HEK293T (cell line): ENCODE data around the gene PRKAR1B.

Experiments
- ARNT ChIP-seq: fragments of 450-650 bp; IDR thresholded peaks from 2 replicates; pipeline ENCODE4 v1.6.1; 2017; ENCODE audit warnings: mild to moderate bottlenecking
- ELF4 ChIP-seq: fragments of 450-650 bp; IDR thresholded peaks from 2 replicates; pipeline ENCODE4 v1.6.1; 2017; ENCODE audit warnings: antibody characterized with exemption
- FOXA1 ChIP-seq: fragments of 450-650 bp; IDR thresholded peaks from 2 replicates; pipeline ENCODE4 v1.6.1; 2016; ENCODE audit warnings: mild to moderate bottlenecking
- FOXK2 ChIP-seq: fragments of 450-650 bp; IDR thresholded peaks from 2 replicates; pipeline ENCODE4 v1.6.1; 2016; ENCODE audit warnings: mild to moderate bottlenecking
- L3MBTL2 ChIP-seq: fragments of 450-650 bp; conservative IDR thresholded peaks from 2 replicates; pipeline ENCODE4 v1.6.1; 2016; ENCODE audit warnings: mild to moderate bottlenecking
- NFRKB ChIP-seq: fragments of 450-650 bp; IDR thresholded peaks from 2 replicates; pipeline ENCODE4 v1.6.1; 2016; ENCODE audit warnings: mild to moderate bottlenecking, moderate library complexity
- PKNOX1 ChIP-seq: fragments of 450-650 bp; IDR thresholded peaks from 2 replicates; pipeline ENCODE4 v1.6.1; 2016
- SP1 ChIP-seq: fragments of 450-650 bp; IDR thresholded peaks from 2 replicates; pipeline ENCODE4 v1.6.1; 2017
- SUZ12 ChIP-seq: fragments of 450-650 bp; IDR thresholded peaks from 2 replicates; pipeline ENCODE4 v1.6.1; 2016; ENCODE audit warnings: mild to moderate bottlenecking
- TARDBP ChIP-seq: fragments of 450-650 bp; IDR thresholded peaks from 2 replicates; pipeline ENCODE4 v1.6.1; 2016

- TF ChIP-seq SUZ12 (no peak), ELF4 (no peak), SP1 (no peak), TARDBP (no peak), ARNT (no peak), NFRKB (no peak), L3MBTL2 (no peak), FOXA1 (no peak), FOXK2 (no peak), PKNOX1 (no peak)
Measured at GRCh38 chr7:577278-577665, 149.8 kb downstream of the PRKAR1B start.
